CD14-positive monocyte (primary cell): ENCODE data around the gene ERCC6. TPM values are rescaled to one million over a fixed set of nuclear protein-coding genes. Genes with fewer than 3 reads are reported as not detected.

Source experiments
- DNase-seq, 3 donors: peaks; one replicate each; pipeline ENCODE4 v3.0.0-alpha.2; 2011 to 2022
- H2AFZ ChIP-seq: 2 replicates; pipeline ENCODE4 v1.6.0; 2012; ENCODE audit warnings: mild to moderate bottlenecking, low read depth, low read length, inconsistent platforms; ENCODE audit not compliant: insufficient read depth, poor library complexity, severe bottlenecking
- H3K27ac ChIP-seq, 2 donors: 1 replicate in 1 of 2; 2 replicates in 1 of 2; pipeline ENCODE4 v1.5.1; 2012 to 2013; ENCODE audit warnings: low read length in 2 of 2, control low read depth in 1 of 2, inconsistent platforms in 1 of 2, low read depth in 1 of 2, mild to moderate bottlenecking in 1 of 2
- H3K27me3 ChIP-seq, 2 donors: one replicate each; pipeline versions ENCODE4 v1.6.0 to v1.6.1; 2011 to 2013; ENCODE audit warnings: low read length in 2 of 2; ENCODE audit not compliant: control insufficient read depth in 2 of 2, insufficient read depth in 2 of 2
- H3K36me3 ChIP-seq, 2 donors: replicated peaks in 1 of 2; 1 replicate in 1 of 2; 2 replicates in 1 of 2; pipeline versions ENCODE4 v1.5.1 to v1.6.1; 2012 to 2013; ENCODE audit warnings: low read length in 2 of 2, control low read depth in 1 of 2, inconsistent platforms in 1 of 2, mild to moderate bottlenecking in 1 of 2; ENCODE audit not compliant: insufficient read depth in 2 of 2, control insufficient read depth in 1 of 2
- H3K4me1 ChIP-seq, 2 donors: 1 replicate in 1 of 2; 2 replicates in 1 of 2; pipeline versions ENCODE4 v1.5.1 to v1.6.1; 2012 to 2013; ENCODE audit warnings: low read length in 2 of 2, control low read depth in 1 of 2, inconsistent platforms in 1 of 2, mild to moderate bottlenecking in 1 of 2, moderate library complexity in 1 of 2; ENCODE audit not compliant: insufficient read depth in 2 of 2, control insufficient read depth in 1 of 2
- H3K4me2 ChIP-seq: replicated peaks from 2 replicates; pipeline ENCODE3; 2012; ENCODE audit warnings: low read length, moderate library complexity, mild to moderate bottlenecking; ENCODE audit not compliant: poor library complexity, severe bottlenecking; ENCODE audit errors: extremely low read depth
- H3K4me3 ChIP-seq, 3 experiments: fragments of 200-600 bp in 1 of 3; sonication (generic) in 1 of 3; replicated peaks in 1 of 3; 1 replicate in 2 of 3; 2 replicates in 1 of 3; pipeline ENCODE4 v1.5.1; 2011 to 2013; ENCODE audit warnings: low read length in 3 of 3, mild to moderate bottlenecking in 3 of 3, control low read depth in 2 of 3, low read depth in 2 of 3, inconsistent platforms in 1 of 3, moderate library complexity in 1 of 3
- H3K79me2 ChIP-seq: 2 replicates; pipeline ENCODE4 v1.6.0; 2012; ENCODE audit warnings: mild to moderate bottlenecking, control low read depth, inconsistent platforms, low read length, moderate library complexity; ENCODE audit not compliant: insufficient read depth
- H3K9ac ChIP-seq: 2 replicates; pipeline ENCODE4 v1.6.0; 2017; ENCODE audit warnings: low read length, mild to moderate bottlenecking; ENCODE audit not compliant: insufficient read depth, poor library complexity, severe bottlenecking
- H3K9me3 ChIP-seq, 2 donors: replicated peaks in 1 of 2; 1 replicate in 1 of 2; 2 replicates in 1 of 2; pipeline versions ENCODE4 v1.5.1 to v1.6.1; 2012 to 2013; ENCODE audit warnings: low read length in 2 of 2, control low read depth in 1 of 2; ENCODE audit not compliant: control insufficient read depth in 1 of 2, insufficient read depth in 1 of 2
- H4K20me1 ChIP-seq: 2 replicates; pipeline ENCODE4 v1.6.0; 2012; ENCODE audit warnings: mild to moderate bottlenecking, low read length, control low read depth, moderate library complexity; ENCODE audit not compliant: insufficient read depth
- H3K27ac Mint-ChIP-seq, 7 donors: one replicate each; pipeline ENCODE4 v1.8.0; 2020; ENCODE audit warnings: mild to moderate bottlenecking in 7 of 7, mixed read lengths in 7 of 7, moderate library complexity in 6 of 7, inconsistent platforms in 2 of 7
- H3K27me3 Mint-ChIP-seq, 3 donors: one replicate each; pipeline ENCODE4 v1.8.0; 2021 to 2022; ENCODE audit warnings: low read depth in 3 of 3, mild to moderate bottlenecking in 3 of 3, mixed read lengths in 3 of 3, moderate library complexity in 3 of 3, inconsistent platforms in 1 of 3
- H3K36me3 Mint-ChIP-seq, 2 donors: one replicate each; pipeline ENCODE4 v1.8.0; 2020; ENCODE audit warnings: mixed read lengths in 2 of 2, inconsistent platforms in 1 of 2, mild to moderate bottlenecking in 1 of 2
- H3K4me1 Mint-ChIP-seq: one replicate; pipeline ENCODE4 v1.8.0; 2020; ENCODE audit warnings: mild to moderate bottlenecking, mixed read lengths
- H3K4me3 Mint-ChIP-seq, 2 donors: one replicate each; pipeline ENCODE4 v1.8.0; 2020; ENCODE audit warnings: mild to moderate bottlenecking in 2 of 2, mixed read lengths in 2 of 2, moderate library complexity in 1 of 2
- H3K9me3 Mint-ChIP-seq, 7 donors: one replicate each; pipeline ENCODE4 v1.8.0; 2020 to 2022; ENCODE audit warnings: mixed read lengths in 7 of 7, mild to moderate bottlenecking in 6 of 7, moderate library complexity in 6 of 7, inconsistent platforms in 2 of 7
- CTCF ChIP-seq: fragments of 200-600 bp; IDR thresholded peaks from one replicate; pipeline ENCODE4 v1.8.0; 2022; ENCODE audit warnings: antibody characterized with exemption, mild to moderate bottlenecking
- WGBS: methylation state at CpG from one replicate; pipeline ENCODE4 v1.1.5; 2013; ENCODE audit warnings: missing lambda C conversion rate; ENCODE audit not compliant: insufficient coverage; 5-methylcytosine and 5-hydroxymethylcytosine counted together
- intact Hi-C, 2 donors: fragments of 100-400 bp; cut with micrococcal nuclease; formaldehyde crosslinking; loops; one replicate each; pipeline versions ENCODE4 v1.15.0 to v1.15.1; 2023
- polyA plus RNA-seq, 3 donors: library from polyadenylated mRNA; depleted of rRNA in 1 of 3; unstranded in 2 of 3; stranded (reverse) in 1 of 3; fragments of 300-500 nt in 2 of 3; fragments of >200 nt in 1 of 3; fragmentation: Illumina TruSeq in 2 of 3; gene quantifications; 1 replicate in 2 of 3; 2 replicates in 1 of 3; pipeline ENCODE4 v1.2.3, GENCODE V29; 2012 to 2021

Gene ERCC6
- polyA plus RNA-seq, 3 donors, result 5.4 to 6.2 (median 6.0) TPM

DNA sequence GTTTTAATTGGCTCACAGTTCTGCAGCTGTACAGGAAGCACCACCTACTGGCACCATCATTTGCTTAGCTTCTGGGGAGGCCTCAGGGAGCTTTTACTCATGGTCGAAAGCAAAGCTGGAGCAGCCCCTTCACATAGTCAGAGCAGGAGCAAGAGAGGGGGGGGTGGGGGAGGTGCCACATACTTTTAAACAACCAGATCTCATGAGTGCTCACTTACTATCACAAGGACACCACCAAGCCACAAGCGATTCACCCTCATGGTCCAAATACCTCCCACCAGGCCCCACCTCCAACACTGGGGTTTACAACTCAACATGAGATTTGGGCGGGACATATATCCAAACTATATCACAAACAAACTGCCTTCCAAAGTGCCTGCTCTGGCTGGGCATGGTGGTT lies 39.5 kb upstream of the ERCC6 start:
- H3K4me3 ChIP-seq, result no peak overlapping the region
- Mint-ChIP-seq H3K9me3 (peaks cover 0 to 4% (median 0%) of the 10 kb centered on the region in 7 donors), H3K27me3 (peaks cover 5 to 8% (median 5%) of the 10 kb centered on the region in 3 donors), H3K4me1 (no peaks in the 10 kb centered on the region), H3K4me3 (no peak overlapping the region), H3K27ac (no peak overlapping the region), H3K36me3 (no peaks in the 10 kb centered on the region)
- no peak overlapping the region for H3K27ac ChIP-seq
- no peaks in the 10 kb centered on the region for H3K36me3 ChIP-seq
- no peaks in the 10 kb centered on the region for H3K27me3 ChIP-seq
- no peak overlapping the region for H2AFZ ChIP-seq
- no peak overlapping the region for H3K9ac ChIP-seq
- no peak for DNase-seq
- no peak overlapping the region for H3K4me2 ChIP-seq
- intact Hi-C loops, result no loop called here
- H4K20me1 ChIP-seq, result no peaks in the 10 kb centered on the region
- TF ChIP-seq CTCF, result no peak
- no peaks in the 10 kb centered on the region for H3K4me1 ChIP-seq
- WGBS, result 91% methylated on average over 2 of the region's 3 CpGs
- H3K79me2 ChIP-seq, result no peaks in the 10 kb centered on the region
- no peaks in the 10 kb centered on the region for H3K9me3 ChIP-seq

- Mint-ChIP-seq H3K4me1 (no peaks in the 10 kb centered on the region), H3K36me3 (no peaks in the 10 kb centered on the region)
These were observed 38.4 kb upstream of the ERCC6 start for GRCh38 chr10:49577182-49577925.

More at GRCh38 chr10:49577182-49577925, 38.4 kb upstream of the ERCC6 start:
- H3K4me3 ChIP-seq, result no peak overlapping the region
- no peaks in the 10 kb centered on the region for H3K36me3 ChIP-seq
- H2AFZ ChIP-seq, result no peak overlapping the region
- no peaks in the 10 kb centered on the region for H3K4me1 ChIP-seq
- no peak for DNase-seq
- peaks cover 5 to 9% (median 5%) of the 10 kb centered on the region in 3 donors for H3K27me3 Mint-ChIP-seq
- no peak overlapping the region for H3K27ac ChIP-seq
- no CpG with 5 or more reads among the region's 2 CpGs for WGBS
- no peak overlapping the region for H3K4me2 ChIP-seq
- H3K27me3 ChIP-seq, result no peaks in the 10 kb centered on the region
- no peaks in the 10 kb centered on the region for H3K79me2 ChIP-seq
- no peak overlapping the region for H3K9ac ChIP-seq
- no peak for TF ChIP-seq CTCF
- peaks cover 0 to 4% (median 0%) of the 10 kb centered on the region in 7 donors for H3K9me3 Mint-ChIP-seq
- intact Hi-C loops, result no loop called here
- no peak overlapping the region for H3K4me3 Mint-ChIP-seq
- no peak overlapping the region for H3K27ac Mint-ChIP-seq
- no peaks in the 10 kb centered on the region for H4K20me1 ChIP-seq
- no peaks in the 10 kb centered on the region for H3K9me3 ChIP-seq
